DMS79 treated with DMSO at 0.1 percent for 48 hours (cell line): ENCODE results near the gene TUBB.
A peak's percentile ranks its signal among the peaks of the same experiment; 100 is the strongest.

Experiments used
- DNase-seq: peaks from one replicate; lab custom pipeline; 2025; lab: John Stamatoyannopoulos, UW

Gene TUBB

GRCh38 chr6:30687659-30688431 is 32.3 kb upstream of the TUBB start:
- DNase-seq, result no peak

- no peak for DNase-seq
Observed at GRCh38 chr6:30688569-30688968, 31.6 kb upstream of the TUBB start.

GRCh38 chr6:30689022-30689865 is 30.9 kb upstream of the TUBB start:
- no peak for DNase-seq

GRCh38 chr6:30689985-30690384 is 30.2 kb upstream of the TUBB start:
- DNase-seq, result no peak

GRCh38 chr6:30690403-30691207 is 29.5 kb upstream of the TUBB start, which contains the start of gene NRM:
Gene NRM (minus strand): TSS chr6:30690984. CDS start chr6:30690974, 10 bp downstream.
- DNase-seq, result peak; percentile 84

GRCh38 chr6:30691208-30691847 is 28.8 kb upstream of the TUBB start:
- DNase-seq, result no peak

GRCh38 chr6:30696432-30696831 is 23.7 kb upstream of the TUBB start:
- no peak for DNase-seq

GRCh38 chr6:30700340-30700739 is 19.8 kb upstream of the TUBB start:
- DNase-seq, result no peak

GRCh38 chr6:30703011-30703410 is 17.1 kb upstream of the TUBB start:
- no peak for DNase-seq

- no peak for DNase-seq
Observed at GRCh38 chr6:30703821-30704220, 16.3 kb upstream of the TUBB start.

- no peak for DNase-seq
Observed at GRCh38 chr6:30705620-30706019, 14.5 kb upstream of the TUBB start.

- DNase-seq, result peak; percentile 90
Observed at GRCh38 chr6:30707281-30707850, 12.8 kb upstream of the TUBB start.

- no peak for DNase-seq
Observed at GRCh38 chr6:30709101-30709868, 10.9 kb upstream of the TUBB start.

GRCh38 chr6:30711758-30712380 is 8.3 kb upstream of the TUBB start:
- no peak for DNase-seq

GRCh38 chr6:30712441-30712945 is 7.7 kb upstream of the TUBB start:
- DNase-seq, result no peak

- no peak for DNase-seq
Observed at GRCh38 chr6:30714263-30714662, 5.9 kb upstream of the TUBB start.

- DNase-seq, result no peak
Observed at GRCh38 chr6:30716879-30717128, 3.3 kb upstream of the TUBB start.

GRCh38 chr6:30717129-30717844 is 2.9 kb upstream of the TUBB start, which contains the start of gene MDC1:
Gene MDC1 (minus strand): TSS chr6:30717281. CDS start chr6:30715175, 2,106 bp downstream.
- peak; percentile 100 for DNase-seq
